Measurements from ENCODE around the gene ROCK2.

ROCK2 gene

GRCh38 chr2:11393711-11394236 lies 49.3 kb upstream of the ROCK2 start (continued):
- TF ChIP-seq ZNF596 (tag by site-specific recombination; IDR thresholded peaks at IDR 0.05) = no peak
- TF ChIP-seq KLF9 (tag by site-specific recombination; IDR thresholded peaks at IDR 0.05; ENCODE audit: low read depth) = no peak
- TF ChIP-seq BCL11A (tag by site-specific recombination; IDR thresholded peaks at IDR 0.05; ENCODE audit: low read depth) = no peak
- no peak for TF ChIP-seq ZNF280C (tag by site-specific recombination; IDR thresholded peaks at IDR 0.05)

GRCh38 chr2:11391942-11392266 lies 47.5 kb upstream of the ROCK2 start:
- Histone ChIP-seq H3K36me3 (ENCODE audit: control insufficient read depth in 2 of 2, insufficient read depth in 1 of 2, low read length in 2 of 2) (no peaks in the 10 kb centered on the region), H3K4me1 (ENCODE audit: control insufficient read depth, insufficient read depth, low read length) (peaks cover 6% of the 10 kb centered on the region; the same call in 1 of the 2 replicates), H3K9me3 (ENCODE audit: control insufficient read depth, insufficient read depth, low read depth, low read length) (no peaks in the 10 kb centered on the region), H3K4me3 (ENCODE audit: low read depth, low read length) (no peak overlapping the region), H3K27ac (ENCODE audit: extremely low read depth, low read depth, low read length) (no peak overlapping the region)
- no peak for TF ChIP-seq ZNF654 (tag by site-specific recombination; IDR thresholded peaks at IDR 0.05; ENCODE audit: low read depth)
- TF ChIP-seq ZNF426 (tag by site-specific recombination; IDR thresholded peaks at IDR 0.05) = no peak
- TF ChIP-seq ZNF529 (tag by site-specific recombination; IDR thresholded peaks at IDR 0.05; ENCODE audit: insufficient replicate concordance) = no peak
- no peak for TF ChIP-seq PRDM10 (tag by site-specific recombination; IDR thresholded peaks at IDR 0.05)
- no peak for TF ChIP-seq RBAK (tag by site-specific recombination; IDR thresholded peaks at IDR 0.05)
- no peak for TF ChIP-seq ZNF121 (tag by site-specific recombination; IDR thresholded peaks at IDR 0.05)
- no peak for TF ChIP-seq OVOL3 (tag by site-specific recombination; IDR thresholded peaks at IDR 0.05)
- TF ChIP-seq ZNF335 (tag by site-specific recombination; conservative IDR thresholded peaks at IDR 0.05) = no peak
- TF ChIP-seq, protein P1, sequence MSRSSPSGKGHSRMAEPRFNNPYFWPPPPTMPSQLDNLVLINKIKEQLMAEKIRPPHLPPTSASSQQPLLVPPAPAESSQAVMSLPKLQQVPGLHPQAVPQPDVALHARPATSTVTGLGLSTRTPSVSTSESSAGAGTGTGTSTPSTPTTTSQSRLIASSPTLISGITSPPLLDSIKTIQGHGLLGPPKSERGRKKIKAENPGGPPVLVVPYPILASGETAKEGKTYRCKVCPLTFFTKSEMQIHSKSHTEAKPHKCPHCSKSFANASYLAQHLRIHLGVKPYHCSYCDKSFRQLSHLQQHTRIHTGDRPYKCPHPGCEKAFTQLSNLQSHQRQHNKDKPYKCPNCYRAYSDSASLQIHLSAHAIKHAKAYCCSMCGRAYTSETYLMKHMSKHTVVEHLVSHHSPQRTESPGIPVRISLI (tag by site-specific recombination; IDR thresholded peaks at IDR 0.05) = no peak
- TF ChIP-seq YY2 (tag by site-specific recombination; IDR thresholded peaks at IDR 0.05) = no peak
- TF ChIP-seq ZNF280D (tag by site-specific recombination; IDR thresholded peaks at IDR 0.05) = no peak
- TF ChIP-seq ZNF600 (tag by site-specific recombination; IDR thresholded peaks at IDR 0.05) = no peak
- no peak for TF ChIP-seq ZNF302 (tag by site-specific recombination; IDR thresholded peaks at IDR 0.05; ENCODE audit: low read depth)
- no peak for TF ChIP-seq ZSCAN30 (tag by site-specific recombination; IDR thresholded peaks at IDR 0.05)
- TF ChIP-seq ZNF791 (tag by site-specific recombination; IDR thresholded peaks at IDR 0.05) = no peak
- TF ChIP-seq ZNF354C (tag by site-specific recombination; IDR thresholded peaks at IDR 0.05; ENCODE audit: borderline replicate concordance, low read depth) = no peak
- no peak for TF ChIP-seq ZFHX2 (tag by site-specific recombination; conservative IDR thresholded peaks at IDR 0.05)
- no peak for TF ChIP-seq ZNF660 (tag by site-specific recombination; IDR thresholded peaks at IDR 0.05)
- no peak for TF ChIP-seq HOXD13 (CRISPR knock-in tag; IDR thresholded peaks at IDR 0.05; ENCODE audit: borderline replicate concordance)
- CTCF ChIA-PET = interaction anchor here (0.5 kb wide), 1 partner anchor 58 kb away, joined by 3 read pairs; no protein-coding TSS in a partner anchor
- POLR2A ChIA-PET = interaction anchor here (1.5 kb wide), 1 partner anchor 47 kb away, joined by 3 read pairs; the partner anchor contains the start of gene ROCK2

Measured in HEK293 (cell line).